A673 (cell line): ENCODE results near the gene NXT2.

Experiments
- CTCF ChIP-seq: fragments of 300-800, 200-600 bp; sonication (generic); conservative IDR thresholded peaks from 2 replicates; pipeline ENCODE4 v1.5.1; 2017; ENCODE audit warnings: low read depth, mild to moderate bottlenecking, antibody characterized with exemption, low read length, moderate library complexity, mixed read lengths
- EZH2 ChIP-seq: fragments of 200-600 bp; sonication (generic); IDR thresholded peaks from 2 replicates; pipeline ENCODE4 v1.6.1; 2017; ENCODE audit warnings: borderline replicate concordance, low read depth, mild to moderate bottlenecking, mixed read lengths, antibody characterized with exemption, low read length; ENCODE audit not compliant: poor library complexity, severe bottlenecking

GRCh38 chrX:109535578-109535977, 1.1 kb upstream of the NXT2 start:
- TF ChIP-seq EZH2 (no peak), CTCF (no peak)
